Kidney tubule cell (primary cell): ENCODE results near the gene FOXP2.
"Not testable (repeated sequence)": the region's sequence is repeated elsewhere in the genome, so short reads cannot be mapped to it uniquely, and the experiment has no call there.

ENCODE experiments used
- DNase-seq: peaks from one replicate; pipeline ENCODE4 v3.0.0-alpha.2; 2018; ENCODE audit warnings: low spot score

FOXP2 gene

DNA sequence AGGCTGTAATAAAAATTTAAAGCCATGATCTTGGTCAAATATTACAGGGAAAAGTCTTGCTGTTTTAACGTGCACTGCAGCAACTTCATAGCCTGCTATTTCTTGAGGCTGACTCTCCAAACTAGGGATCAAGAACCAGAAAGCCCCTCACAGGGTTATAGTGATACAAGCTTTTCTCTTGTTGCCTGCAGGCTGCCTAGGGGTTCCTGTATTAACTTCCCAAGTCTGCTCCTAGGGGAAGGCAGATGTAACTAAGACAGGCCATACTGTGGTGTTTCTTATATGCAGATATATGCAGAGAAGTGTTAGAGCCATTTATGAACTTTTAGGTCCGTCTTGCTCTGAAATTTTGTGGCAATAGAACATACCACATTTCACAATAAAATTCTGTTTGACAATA, 175.7 kb downstream of the FOXP2 start:
- no peak for DNase-seq

DNA sequence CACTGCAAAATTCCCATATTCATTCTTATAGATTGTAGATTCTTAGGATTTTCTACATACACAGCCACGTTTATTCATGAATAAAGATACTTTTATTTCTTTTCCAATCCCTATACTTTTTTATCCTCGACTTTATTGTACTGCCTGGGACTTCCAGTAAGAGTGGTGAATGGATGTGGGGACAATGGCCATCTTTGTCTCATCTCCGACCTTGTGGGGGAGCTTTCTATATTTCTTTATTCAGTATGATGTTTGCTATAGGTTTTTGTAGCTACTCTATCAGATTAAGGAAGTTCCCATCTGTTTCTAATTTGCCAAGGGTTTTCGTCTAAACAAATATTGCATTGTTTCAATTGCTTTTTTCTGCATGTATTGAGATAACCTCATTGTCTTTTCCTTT, 184.3 kb downstream of the FOXP2 start:
- DNase-seq = no peak

DNA sequence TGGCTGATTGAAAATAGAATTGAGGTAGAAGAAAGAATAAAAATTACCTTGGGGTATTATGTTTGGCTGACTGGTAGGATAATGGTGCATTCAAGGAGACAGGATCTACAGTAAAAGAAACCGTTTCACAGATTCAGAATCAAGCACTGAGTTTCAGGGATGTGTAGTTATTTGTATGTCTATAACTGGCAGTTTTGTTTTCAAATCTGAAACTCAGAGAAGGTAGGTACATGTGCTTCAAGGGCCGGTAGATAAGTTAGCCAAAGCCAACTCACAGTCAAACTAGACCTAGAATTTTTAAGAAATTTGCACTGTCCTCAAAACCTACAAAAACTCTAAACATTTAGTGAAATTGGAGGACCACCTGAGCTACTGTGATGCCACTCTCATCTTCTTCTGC, 191.5 kb downstream of the FOXP2 start:
- no peak for DNase-seq

DNA sequence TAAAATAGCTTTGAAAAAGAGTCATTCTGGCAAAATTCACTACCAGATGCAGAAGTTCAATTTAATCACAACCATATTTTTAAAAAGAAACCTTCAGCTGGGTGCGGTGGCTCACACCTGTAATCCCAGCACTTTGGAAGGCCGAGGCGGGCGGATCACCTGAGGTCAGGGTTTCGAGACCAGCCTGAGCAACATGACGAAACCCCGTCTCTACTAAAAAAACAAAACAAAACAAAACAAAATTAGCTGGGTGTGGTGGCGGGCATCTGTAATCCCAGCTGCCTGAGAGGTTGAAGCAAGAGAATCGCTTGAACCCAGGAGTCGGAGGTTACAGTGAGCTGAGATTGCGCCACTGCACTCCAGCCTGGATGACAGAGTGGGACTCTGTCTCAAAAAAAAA, 194.2 kb downstream of the FOXP2 start:
- not testable (repeated sequence) for DNase-seq

DNA sequence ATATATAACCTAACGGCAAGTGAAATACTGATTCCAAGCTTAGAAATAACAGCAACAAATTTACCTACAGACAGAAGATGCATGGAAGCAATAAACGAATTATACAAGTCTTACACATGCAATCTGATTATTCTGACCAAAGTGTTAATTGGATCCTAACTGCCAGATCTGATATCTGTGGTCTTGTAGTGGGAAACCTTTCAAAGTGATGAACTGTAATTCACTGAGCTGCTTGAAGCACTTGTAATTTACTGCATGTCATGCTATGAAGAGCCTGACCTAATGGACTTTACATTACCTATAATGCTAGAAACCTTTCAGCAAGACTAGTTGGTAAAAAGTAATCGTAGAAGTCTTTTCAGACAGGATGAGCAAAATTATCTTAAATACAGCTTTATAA, 205.6 kb downstream of the FOXP2 start:
- DNase-seq = no peak

DNA sequence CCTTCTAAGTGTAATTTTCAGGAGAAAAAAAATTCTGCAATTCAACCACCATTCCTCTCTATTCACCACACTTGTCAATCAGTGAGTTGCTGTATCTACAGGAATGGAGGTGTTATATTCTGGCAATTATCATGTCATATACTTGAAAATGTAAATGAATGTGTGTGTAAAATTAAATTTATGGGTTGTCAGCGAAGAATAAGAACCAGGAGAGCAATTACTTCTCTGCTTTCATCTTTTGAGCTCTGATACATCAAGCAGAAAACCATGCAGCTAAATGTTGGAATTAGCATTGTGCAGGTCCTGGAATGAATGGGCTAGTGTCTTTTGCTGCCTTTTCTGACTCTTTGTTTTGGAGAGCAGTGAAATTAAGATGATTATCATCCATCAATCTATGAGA, 207.6 kb downstream of the FOXP2 start:
- DNase-seq = no peak

DNA sequence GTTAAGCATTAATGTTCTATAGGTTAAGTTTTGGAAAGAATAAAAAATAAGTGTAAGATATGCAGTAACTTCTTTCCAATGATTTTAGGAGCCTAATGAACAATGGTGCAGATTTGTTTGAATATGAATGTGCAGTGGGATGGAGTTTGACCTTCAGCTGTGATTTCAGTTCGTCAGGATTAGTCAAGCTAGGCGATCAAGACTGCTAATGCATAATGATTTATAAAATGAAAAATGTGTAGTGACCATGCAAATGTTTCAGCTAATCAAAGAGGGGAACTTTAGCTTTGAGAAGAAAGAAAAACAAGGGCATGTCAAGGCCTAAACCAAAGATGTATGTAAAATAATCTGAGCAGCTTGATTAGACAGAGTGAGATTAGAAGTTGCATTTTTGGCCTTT, 208.5 kb downstream of the FOXP2 start:
- no peak for DNase-seq

- no peak for DNase-seq
Measured at GRCh38 chr7:114627231-114627630, 212.6 kb downstream of the FOXP2 start.

- DNase-seq = no peak
Measured at GRCh38 chr7:114628362-114628761, 213.7 kb downstream of the FOXP2 start.

DNA sequence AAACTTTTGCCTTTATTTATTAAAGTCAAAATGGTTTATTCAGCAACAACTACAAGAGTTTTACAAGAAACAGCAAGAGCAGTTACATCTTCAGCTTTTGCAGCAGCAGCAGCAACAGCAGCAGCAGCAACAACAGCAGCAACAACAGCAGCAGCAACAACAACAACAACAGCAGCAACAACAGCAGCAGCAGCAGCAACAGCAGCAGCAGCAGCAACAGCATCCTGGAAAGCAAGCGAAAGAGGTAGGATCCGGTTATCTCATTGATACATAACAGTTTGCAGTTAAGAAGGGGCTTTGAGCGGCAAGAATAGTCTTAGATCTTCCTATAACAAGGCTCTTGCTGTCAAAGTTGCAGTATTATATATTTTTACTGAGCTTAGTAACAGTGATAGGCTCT, 215.1 kb downstream of the FOXP2 start:
- no peak for DNase-seq

GRCh38 chr7:114630201-114630990, 215.8 kb downstream of the FOXP2 start:
- DNase-seq = no peak

GRCh38 chr7:114631249-114631822, 216.7 kb downstream of the FOXP2 start:
- no peak for DNase-seq

- no peak for DNase-seq
Measured at GRCh38 chr7:114639451-114639850, 224.8 kb downstream of the FOXP2 start.

GRCh38 chr7:114644455-114644854, 229.8 kb downstream of the FOXP2 start:
- DNase-seq = no peak

- peak; percentile 6 for DNase-seq
Measured at GRCh38 chr7:114645451-114645850, 230.8 kb downstream of the FOXP2 start.

DNA sequence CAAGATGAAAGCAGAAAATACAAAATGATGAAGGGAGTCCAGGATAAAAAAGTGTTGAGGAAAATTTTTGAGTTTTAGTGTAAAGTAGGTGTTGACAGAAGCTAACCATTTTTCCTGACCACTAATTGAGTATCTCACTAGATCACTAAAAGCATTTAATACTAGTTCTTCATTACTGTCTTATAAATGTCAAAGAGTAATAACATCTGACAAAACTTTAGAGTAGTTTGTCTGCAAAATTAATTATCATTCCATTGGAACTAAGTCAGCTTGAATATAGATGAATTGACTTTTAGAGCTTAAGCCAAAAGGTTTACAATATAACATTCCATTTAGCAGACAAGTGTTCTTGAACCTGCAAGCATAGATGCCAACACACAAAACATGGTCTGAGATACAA, 232.9 kb downstream of the FOXP2 start:
- DNase-seq = no peak

GRCh38 chr7:114648117-114648516, 233.5 kb downstream of the FOXP2 start:
- DNase-seq = no peak

GRCh38 chr7:114648680-114649079, 234.1 kb downstream of the FOXP2 start:
- no peak for DNase-seq

DNA sequence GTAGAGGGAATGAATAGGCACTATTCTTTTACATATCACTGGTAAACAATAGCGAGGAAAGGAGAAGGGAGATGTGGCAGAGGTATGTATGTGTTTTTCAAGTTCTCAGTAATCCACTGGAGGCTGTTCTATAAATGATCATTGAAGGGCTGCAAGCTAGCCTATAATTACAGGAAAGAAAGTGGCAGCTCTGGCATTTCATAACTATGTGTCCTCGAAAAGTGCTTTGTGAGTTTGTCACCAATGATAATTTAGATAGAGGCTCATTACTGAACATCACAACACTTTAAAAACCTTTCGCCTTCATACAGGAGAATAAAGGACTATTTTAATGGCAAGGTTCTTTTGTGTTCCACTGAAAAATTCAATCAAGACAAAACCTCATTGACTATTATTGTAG, 235.1 kb downstream of the FOXP2 start:
- DNase-seq = no peak

GRCh38 chr7:114650491-114650890, 235.9 kb downstream of the FOXP2 start:
- DNase-seq = no peak

DNA sequence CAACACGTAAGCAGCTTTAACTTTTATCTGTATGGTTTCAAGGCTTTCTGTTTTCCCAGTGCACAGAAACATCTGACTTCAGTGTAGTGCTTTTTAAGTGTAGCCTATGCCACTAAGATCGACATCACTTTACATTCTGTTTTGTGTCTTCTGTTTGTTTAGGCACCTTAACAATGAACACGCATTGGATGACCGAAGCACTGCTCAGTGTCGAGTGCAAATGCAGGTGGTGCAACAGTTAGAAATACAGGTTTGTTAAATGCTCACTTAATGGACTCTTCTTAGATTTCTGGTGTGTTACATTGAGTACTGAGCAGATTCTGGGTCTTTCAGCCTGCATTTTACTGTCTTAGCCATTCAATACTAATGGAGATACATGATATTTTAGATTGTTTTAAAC, 237.4 kb downstream of the FOXP2 start:
- no peak for DNase-seq

- no peak for DNase-seq
Measured at GRCh38 chr7:114653364-114654088, 238.9 kb downstream of the FOXP2 start.

- DNase-seq = no peak
Measured at GRCh38 chr7:114656466-114656865, 241.9 kb downstream of the FOXP2 start.
